EL (cell line): ENCODE results near the gene ARID5B.
"Not testable (repeated sequence)": the region's sequence is repeated elsewhere in the genome, so short reads cannot be mapped to it uniquely, and the experiment has no call there.

Experiments used
- DNase-seq: peaks from one replicate; pipeline ENCODE4 v3.0.0-alpha.2; 2016

The ARID5B gene

GRCh38 chr10:61965703-61966395, 64.3 kb downstream of the ARID5B start:
- no peak for DNase-seq

DNA sequence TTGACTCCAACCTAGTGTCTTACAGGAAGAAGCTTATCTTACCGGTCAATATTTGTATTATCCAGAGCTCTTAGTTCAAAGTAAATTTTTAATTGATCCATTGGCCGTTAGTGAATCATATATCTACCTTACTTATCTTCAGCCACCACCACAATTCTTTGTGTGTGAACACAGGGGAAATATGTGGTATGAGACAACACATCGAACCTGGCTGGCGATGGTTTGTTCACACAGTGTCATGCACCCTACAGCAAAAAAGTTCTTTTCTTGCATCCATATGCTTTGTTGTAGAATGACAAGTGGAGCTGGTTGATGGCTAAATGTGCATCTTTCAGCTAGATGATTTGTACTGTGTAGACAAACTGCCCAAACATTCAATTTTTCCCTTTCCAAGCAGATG, 65.8 kb downstream of the ARID5B start:
- no peak for DNase-seq

DNA sequence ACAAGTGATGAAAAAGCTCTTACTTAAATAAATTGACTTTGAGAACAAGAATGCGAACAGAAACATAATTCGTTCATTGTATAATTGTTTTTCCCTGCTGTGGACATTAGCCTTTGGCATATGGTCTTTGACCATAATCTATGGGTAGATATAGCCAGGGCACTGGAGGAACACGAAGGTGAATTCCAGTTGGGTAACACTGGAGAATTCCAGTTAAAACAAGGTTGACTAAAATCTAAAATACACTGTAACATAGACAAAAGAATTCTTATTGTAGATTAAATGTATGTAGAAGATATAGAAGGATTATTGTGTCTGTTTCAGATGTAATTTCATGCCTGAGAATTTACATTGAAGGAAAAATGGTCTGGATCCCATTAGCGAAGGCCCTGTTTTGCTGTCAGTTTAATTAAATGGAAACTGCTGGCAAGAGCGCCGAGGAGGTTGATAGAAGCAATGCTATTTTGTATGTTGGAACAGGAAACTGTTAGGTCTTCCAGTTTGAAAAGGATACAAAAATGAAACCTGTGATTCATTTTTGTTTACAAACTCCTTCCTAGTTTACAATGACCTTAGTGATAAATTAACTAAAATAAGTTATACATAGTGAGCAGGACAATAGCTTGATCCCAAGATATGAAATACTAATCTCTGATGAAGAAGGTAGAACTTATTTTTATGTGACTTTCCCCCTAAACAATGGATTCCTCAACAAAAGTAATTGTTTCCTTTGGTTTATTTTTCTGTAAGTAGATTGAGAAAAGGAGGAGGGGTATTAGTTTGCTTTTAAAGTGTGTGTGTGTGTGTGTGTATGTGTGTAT, 68.9 kb downstream of the ARID5B start:
- DNase-seq, result peak; percentile 44

- peak; percentile 39 for DNase-seq
Measured at GRCh38 chr10:61971003-61971325, 69.5 kb downstream of the ARID5B start.

- peak; percentile 18 for DNase-seq
Measured at GRCh38 chr10:61973169-61973568, 71.7 kb downstream of the ARID5B start.

DNA sequence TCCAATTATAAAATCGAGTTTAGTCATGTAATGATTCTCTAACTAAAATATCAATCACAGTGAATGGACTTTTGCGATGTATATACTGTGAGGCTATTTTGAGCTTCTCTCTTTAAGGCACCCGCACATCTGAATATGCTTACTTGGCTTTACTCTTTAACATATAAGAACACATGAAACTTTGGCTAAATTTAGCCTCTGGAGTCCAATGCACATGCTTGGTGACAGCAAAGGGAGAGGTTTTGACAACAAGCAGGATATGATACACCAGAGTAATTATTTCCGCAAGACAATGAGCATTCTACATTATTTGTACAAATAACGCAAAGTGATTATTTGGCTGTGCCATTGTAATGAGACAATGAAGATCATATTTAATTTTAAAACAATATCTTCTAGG, 72.4 kb downstream of the ARID5B start:
- no peak for DNase-seq

DNA sequence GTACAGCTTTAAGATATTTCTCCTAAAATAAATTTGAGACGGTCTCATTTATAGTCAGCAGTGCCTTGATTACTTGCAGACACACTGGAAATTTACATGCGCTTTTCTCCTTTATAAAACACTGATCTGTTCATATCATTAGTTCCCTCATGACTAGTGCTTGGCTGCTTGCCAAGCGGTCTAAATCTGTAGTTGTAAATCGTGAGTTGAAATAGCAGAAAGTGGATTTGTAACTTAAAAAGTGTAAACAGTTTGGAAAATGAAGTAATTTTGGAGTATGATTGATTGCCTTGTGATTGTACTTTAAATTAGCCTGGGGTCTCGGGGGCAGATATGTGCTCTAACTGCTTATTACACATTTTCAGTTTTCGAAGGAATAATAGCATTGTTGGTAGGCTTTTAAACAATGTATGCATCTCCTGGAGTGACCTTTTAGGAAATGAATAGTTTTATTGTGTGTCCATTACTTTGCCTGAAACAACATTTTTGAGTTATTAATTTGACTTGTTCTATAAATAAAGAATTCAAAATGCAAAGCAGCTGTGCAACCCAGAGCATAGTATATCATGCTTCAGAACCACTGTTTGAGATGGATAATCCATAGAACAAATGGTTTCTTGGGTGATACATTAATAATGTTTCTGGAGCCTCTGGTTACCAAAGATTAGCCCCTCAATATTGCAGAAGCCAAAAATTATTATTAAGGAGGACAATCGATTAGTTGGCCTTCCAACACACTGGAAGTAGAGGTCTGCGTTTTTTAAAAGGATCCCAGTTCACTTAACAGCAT, 73.3 kb downstream of the ARID5B start:
- peak; percentile 64 for DNase-seq

GRCh38 chr10:61975391-61975932, 74.0 kb downstream of the ARID5B start:
- peak; percentile 88 for DNase-seq

DNA sequence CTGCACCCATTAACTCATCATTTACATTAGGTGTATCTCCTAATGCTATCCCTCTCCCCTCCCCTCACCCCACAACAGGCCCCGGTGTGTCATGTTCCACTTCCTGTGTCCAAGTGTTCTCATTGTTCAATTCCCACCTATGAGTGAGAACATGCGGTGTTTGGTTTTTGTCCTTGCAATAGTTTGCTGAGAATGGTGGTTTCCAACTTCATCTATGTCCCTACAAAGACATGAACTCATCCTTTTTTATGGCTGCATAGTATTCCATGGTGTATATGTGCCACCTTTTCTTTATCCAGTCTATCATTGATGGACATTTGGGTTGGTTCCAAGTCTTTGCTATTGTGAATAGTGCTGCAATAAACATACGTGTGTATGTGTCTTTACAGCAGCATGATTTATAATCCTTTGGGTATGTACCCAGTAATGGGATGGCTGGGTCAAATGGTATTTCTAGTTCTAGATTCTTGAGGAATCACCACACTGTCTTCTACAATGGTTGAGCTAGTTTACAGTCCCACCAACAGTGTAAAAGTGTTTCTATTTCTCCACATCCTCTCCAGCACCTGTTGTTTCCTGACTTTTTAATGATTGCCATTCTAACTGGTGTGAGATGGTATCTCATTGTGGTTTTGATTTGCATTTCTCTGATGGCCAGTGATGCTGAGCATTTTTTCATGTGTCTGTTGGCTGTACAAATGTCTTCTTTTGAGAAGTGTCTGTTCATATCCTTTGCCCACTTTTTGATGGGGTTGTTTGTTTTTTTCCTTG, 75.6 kb downstream of the ARID5B start:
- not testable (repeated sequence) for DNase-seq

DNA sequence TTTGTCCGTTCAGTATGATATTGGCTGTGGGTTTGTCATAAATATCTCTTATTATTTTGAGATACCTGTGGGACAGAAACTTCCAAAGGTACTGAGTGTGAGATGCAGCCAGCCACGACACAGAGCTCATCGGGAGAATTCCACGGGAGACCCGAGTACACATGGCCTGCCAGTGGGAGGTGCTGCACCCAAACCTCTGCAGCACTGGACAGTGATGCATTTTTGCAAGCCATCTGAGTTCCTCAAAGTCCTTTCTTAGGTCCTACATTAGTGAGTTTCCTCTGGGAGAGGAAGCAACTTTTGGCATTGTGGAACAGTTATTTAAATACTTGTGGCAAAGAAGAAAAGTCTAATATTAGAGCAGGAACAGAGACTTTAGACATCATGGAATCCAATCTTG, 77.5 kb downstream of the ARID5B start:
- DNase-seq, result no peak

DNA sequence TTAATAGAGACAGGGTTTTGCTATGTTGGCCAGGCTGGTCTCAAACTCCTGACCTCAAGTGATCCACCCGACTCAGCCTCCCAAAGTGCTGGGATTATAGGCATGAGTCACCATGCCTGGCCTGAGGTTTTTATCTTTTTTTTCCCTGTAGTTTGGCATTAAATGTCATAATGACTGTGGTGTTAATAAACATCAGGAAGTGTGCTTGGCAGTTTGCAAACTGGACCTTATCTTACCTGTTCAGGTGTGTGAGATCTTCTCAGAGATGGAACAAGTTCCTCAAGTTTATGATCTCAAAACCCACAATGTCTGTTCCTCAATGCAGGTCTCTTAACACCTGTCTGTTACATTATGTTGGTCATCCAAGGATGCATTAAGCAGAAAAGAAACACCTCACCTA, 80.0 kb downstream of the ARID5B start:
- peak; percentile 22 for DNase-seq

DNA sequence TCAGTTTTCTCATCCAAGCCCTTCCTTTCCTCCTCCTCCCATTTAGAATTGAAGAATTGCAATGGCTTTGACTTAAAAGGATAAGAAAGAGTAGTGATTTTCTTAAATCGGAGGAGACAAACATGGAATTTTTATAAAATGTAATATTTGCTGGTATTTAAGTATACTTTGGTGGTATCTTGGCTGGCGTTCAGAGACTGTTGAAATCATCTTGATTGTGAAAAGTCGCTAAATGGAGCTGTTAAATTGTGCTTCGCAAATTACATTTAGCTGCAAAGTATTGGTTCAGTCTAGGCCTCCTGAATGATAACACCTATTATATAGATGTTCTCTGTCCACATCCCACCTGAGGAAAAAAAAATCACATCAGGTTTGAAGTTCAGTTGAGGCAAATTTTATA, 81.8 kb downstream of the ARID5B start:
- no peak for DNase-seq

GRCh38 chr10:61984803-61985418, 83.4 kb downstream of the ARID5B start:
- no peak for DNase-seq

DNA sequence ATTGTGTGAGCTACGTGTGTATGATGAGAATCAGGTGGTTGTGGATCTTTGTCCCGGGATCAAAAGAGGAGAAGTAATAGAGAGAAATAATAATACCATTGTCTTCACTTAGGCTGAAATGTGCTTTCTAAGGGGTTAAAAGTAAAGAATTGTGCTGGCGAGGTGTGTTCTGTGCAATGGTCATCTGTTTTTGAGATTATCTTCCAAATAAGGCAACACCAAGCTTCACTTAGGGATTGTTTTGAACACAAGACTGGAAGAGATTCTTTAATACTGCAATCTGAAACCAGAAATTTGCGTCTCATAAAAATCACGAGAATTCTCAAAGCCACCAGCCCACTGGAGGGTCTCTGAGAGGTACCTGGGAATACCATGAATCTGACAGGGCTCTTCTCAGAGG, 84.2 kb downstream of the ARID5B start:
- DNase-seq, result no peak

GRCh38 chr10:61986382-61986781, 84.9 kb downstream of the ARID5B start:
- DNase-seq, result no peak

GRCh38 chr10:61986788-61987492, 85.4 kb downstream of the ARID5B start:
- DNase-seq, result no peak

DNA sequence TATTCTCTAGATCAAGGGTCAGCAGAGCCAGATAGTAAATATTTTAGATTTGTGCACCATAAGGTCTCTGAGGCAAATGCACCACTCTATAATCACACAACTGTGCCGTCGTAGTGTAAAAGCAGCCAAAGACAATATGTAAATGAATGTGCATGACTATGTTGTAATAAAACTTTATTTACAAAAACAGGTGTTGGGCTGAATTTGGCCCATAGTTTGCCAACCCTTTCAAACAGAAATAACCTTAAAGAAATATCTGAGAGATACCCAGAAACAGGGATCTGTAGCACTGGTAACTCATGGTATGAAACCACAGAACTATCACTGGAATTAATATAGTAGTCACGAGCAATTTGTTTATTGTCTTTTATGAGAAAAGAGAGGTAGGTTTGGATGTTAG, 86.0 kb downstream of the ARID5B start:
- DNase-seq, result no peak

DNA sequence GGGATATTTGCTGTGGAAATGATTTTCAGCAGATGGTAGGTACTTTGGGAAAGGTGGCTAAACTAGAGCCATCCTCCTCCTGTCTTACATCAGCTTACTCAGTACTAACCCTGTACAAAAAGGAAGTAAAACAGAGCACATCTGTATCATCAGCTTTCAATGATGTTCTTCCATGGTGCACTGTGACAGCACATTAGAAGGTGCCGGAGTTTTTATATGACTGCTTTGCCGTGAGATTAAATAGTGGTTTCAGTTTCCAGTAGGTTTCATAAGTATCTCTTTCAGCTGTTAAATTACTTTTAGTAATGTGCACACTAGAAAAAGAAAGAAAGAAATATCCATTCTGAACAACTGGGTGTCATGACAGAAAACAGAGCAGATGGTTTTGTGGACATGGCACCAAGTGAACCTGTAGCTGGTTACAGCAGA, 86.5 kb downstream of the ARID5B start:
- DNase-seq, result no peak

DNA sequence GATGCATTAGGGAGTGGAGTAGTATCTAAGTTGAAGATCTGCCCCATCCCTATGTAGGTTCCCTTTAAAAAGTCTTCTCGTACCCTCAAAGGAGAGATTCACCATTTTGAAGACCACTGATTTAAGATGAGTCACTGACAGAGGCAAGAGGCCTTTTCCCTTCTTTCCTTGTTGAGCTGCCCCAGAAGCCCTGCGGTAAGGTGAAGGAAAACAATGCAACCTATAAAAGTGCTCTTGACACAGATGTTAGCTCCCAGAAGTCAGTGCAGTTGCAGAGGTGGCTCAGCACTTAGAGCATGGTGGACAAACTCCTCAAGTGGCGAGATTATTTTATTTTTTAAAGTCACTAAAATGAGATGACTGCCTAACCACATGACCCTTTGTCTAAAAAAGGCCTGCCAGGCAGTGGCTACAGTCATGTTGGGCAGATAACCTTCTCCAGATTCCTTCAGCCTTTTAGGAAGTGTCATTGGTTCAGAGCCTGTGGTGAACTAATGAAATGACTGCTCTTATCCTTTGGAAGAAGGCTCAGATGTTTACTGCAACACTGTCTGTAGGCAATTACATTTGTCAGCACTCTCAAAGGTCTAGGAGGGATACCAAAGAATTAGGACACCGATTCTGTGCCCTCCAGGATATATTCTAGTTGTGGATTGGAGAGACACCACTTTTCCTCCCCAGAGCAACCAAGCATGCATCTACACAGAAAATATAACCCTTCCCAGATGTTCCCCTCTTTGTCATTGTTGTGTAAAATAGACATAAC, 88.7 kb downstream of the ARID5B start:
- DNase-seq, result no peak

DNA sequence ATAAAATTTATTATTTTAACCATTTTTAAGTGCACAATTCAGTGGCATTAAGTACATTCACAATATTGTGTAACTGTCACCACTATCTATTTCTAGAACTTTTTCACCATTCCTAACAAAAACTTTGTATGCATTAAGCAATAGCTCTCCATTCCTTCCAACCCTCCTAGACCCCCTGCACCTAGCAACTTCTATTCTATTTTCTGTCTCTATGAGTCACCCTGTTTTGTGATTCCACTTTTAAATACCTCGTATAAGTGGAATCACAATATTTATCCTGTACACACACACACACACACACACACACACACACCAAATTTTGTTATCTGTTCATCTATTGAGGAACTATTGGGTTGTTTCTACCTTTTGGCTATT, 89.2 kb downstream of the ARID5B start:
- DNase-seq, result no peak

GRCh38 chr10:61991166-61991565, 89.7 kb downstream of the ARID5B start:
- DNase-seq, result no peak
